Endothelial cell of umbilical vein (primary cell): ENCODE measurements around the gene SAAL1.

Experiments
- EZH2 ChIP-seq: IDR thresholded peaks from 2 replicates; pipeline ENCODE4 v1.6.1; 2012; ENCODE audit warnings: borderline replicate concordance, low read depth, mild to moderate bottlenecking, moderate library complexity, low read length, inconsistent platforms; ENCODE audit not compliant: severe bottlenecking
- TF ChIP-seq, protein P1 (sequence below), 2 donors: IDR thresholded peaks; 1 replicate in 1 of 2; 2 replicates in 1 of 2; pipeline ENCODE4 v1.5.1; 2011; ENCODE audit warnings: low read length in 2 of 2, mild to moderate bottlenecking in 2 of 2, moderate library complexity in 2 of 2, control low read depth in 1 of 2, inconsistent platforms in 1 of 2, low read depth in 1 of 2; ENCODE audit not compliant: insufficient read depth in 1 of 2; ENCODE audit errors: extremely low read depth in 1 of 2

DNA sequence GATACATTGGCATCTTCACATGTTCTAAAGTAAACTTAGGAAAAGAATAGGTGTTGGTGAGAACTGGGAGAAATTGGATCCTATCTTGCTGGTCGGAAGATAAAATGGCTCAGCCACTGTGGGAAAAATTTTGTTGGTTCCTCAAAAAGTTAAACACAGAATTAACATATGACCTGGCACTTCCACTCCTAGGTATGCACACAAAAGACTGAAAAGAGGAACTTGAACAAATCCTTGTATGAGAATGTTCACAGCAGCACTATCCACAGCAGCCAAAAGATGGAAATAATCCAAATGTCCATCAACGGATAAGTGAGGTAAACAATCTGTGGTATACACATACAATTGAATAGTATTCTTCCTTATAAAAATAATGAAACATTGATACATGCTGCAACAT is 55.0 kb downstream of the SAAL1 start:
- no peak for TF ChIP-seq EZH2
- TF ChIP-seq, protein P1, sequence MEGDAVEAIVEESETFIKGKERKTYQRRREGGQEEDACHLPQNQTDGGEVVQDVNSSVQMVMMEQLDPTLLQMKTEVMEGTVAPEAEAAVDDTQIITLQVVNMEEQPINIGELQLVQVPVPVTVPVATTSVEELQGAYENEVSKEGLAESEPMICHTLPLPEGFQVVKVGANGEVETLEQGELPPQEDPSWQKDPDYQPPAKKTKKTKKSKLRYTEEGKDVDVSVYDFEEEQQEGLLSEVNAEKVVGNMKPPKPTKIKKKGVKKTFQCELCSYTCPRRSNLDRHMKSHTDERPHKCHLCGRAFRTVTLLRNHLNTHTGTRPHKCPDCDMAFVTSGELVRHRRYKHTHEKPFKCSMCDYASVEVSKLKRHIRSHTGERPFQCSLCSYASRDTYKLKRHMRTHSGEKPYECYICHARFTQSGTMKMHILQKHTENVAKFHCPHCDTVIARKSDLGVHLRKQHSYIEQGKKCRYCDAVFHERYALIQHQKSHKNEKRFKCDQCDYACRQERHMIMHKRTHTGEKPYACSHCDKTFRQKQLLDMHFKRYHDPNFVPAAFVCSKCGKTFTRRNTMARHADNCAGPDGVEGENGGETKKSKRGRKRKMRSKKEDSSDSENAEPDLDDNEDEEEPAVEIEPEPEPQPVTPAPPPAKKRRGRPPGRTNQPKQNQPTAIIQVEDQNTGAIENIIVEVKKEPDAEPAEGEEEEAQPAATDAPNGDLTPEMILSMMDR (IDR thresholded peaks at IDR 0.05; ENCODE audit: extremely low read depth in 1 of 2, insufficient read depth in 1 of 2, low read depth in 1 of 2, low read length in 2 of 2): no peak
